ENCODE measurements around the gene KCNJ5. TPM values are rescaled to one million over a fixed set of nuclear protein-coding genes. Genes with fewer than 3 reads are reported as not detected.
"Not testable (repeated sequence)": the region's sequence is repeated elsewhere in the genome, so short reads cannot be mapped to it uniquely, and the experiment has no call there.

Gene KCNJ5
- total and polyA plus RNA-seq, 2 donors = 0.11 to 0.53 TPM

DNA sequence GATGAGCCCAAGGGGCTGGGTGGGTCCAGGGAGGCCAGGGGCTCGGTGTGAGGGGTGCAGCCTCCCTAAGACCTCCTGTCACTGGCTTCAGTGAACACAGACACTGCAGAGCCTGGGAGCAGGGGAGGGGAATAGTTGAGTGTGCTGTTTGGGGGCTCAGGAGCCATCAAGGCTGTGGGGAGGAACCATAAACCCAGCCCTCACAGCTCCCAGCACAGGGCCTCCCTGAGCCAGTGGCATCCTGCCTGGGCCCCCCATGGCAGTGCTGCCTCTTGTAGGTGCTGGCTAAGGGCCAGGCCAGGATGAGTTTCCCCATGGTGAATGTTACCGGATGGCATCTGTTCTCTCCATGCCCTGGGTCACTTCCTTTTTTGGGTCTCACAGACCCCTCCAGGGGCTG, 25.5 kb downstream of the KCNJ5 start:
- Histone ChIP-seq H3K36me3 (ENCODE audit: insufficient read depth) (no peaks in the 10 kb centered on the region), H3K4me1 (ENCODE audit: insufficient read depth) (no peaks in the 10 kb centered on the region), H3K27ac (ENCODE audit: low read depth) (no peak overlapping the region), H3K4me3 (ENCODE audit: low read depth, low read length) (no peak overlapping the region)
- 89% methylated on average over 2 of the region's 2 CpGs for WGBS
- DNase-seq (ENCODE audit: extremely low spot score) = no peak

DNA sequence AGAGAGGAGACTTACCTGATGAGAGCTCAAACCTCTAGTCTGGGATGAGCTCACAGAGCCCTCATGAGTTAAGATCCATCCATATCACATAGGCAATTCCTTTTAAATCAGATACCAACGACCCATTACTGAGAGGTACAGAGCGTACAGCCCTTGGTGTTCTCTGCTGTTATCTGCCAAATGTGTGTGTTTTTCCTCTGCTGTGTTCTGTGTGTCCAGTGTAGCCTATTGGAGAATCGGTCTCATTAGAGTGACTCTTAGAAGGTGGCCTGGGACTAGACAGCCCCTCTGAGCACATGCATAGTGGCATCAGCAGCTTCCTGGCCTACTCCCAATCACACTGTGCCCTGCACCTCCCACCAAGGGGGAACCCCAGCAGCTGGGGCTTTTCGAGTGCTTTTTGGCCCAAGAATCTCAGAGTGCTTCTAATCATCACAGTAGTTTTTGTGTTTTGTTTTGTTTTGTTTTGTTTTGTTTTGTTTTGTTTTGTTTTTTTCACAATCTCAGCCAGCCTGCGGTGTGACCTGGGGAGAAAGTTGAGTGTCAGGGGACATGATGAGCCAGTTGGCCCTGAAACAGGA, 26.1 kb downstream of the KCNJ5 start:
- H3K4me3 ChIP-seq (ENCODE audit: low read depth, low read length) = no peak overlapping the region
- H3K27ac ChIP-seq (ENCODE audit: low read depth) = no peak overlapping the region
- no peaks in the 10 kb centered on the region for H3K36me3 ChIP-seq (ENCODE audit: insufficient read depth)
- DNase-seq (ENCODE audit: extremely low spot score) = no peak
- no peaks in the 10 kb centered on the region for H3K4me1 ChIP-seq (ENCODE audit: insufficient read depth)
- 52% methylated on average over 5 of the region's 5 CpGs for WGBS

DNA sequence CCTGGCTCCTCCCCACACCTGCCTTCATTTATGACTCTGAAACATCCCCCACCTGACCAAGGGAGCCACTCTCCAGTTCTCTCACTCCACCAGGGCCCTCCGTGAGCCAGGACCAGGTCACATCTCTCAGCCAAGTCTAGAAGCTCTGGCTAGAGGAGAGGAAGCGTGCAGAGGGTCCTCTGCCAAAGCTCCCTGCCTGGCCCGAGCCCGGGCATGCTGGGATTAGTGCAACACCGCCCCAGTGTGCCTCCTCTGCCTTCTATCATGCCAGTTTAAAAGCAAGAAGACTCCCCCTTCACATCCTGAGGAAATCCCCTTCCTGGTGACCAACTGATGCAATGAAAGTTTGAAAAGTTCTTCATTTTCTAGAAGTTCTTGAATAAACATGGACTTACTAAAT, 28.1 kb downstream of the KCNJ5 start:
- WGBS = 82% methylated on average over 5 of the region's 5 CpGs
- no peak overlapping the region for H3K27ac ChIP-seq (ENCODE audit: low read depth)
- DNase-seq (ENCODE audit: extremely low spot score) = no peak

DNA sequence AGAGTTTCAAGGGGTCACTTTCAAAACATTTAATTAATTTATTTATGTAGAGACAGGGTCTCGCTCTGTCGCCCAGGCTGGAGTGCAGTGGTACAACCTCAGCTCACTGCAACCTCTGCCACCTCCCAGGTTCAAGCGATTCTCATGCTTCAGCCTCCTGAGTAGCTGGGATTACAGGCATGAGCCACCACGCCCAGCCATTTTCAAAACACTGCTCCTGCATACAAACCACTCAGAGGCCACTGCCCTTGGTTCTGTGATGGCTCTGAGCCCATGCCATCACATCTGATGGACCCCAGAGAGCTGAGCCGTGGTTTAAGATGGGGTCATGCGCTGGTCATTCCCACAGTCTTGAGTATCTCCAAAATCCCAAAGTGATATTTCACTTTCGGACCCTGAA, 28.5 kb downstream of the KCNJ5 start:
- H3K27ac ChIP-seq (ENCODE audit: low read depth); H3K36me3 ChIP-seq (ENCODE audit: insufficient read depth); H3K4me1 ChIP-seq (ENCODE audit: insufficient read depth); H3K4me3 ChIP-seq (ENCODE audit: low read depth, low read length); DNase-seq (ENCODE audit: extremely low spot score): not testable (repeated sequence)
- 78% methylated on average over 7 of the region's 7 CpGs for WGBS

More for the DNA sequence above, 28.1 kb downstream of the KCNJ5 start:
- Histone ChIP-seq H3K4me1 (ENCODE audit: insufficient read depth) (no peaks in the 10 kb centered on the region), H3K36me3 (ENCODE audit: insufficient read depth) (no peaks in the 10 kb centered on the region), H3K4me3 (ENCODE audit: low read depth, low read length) (no peak overlapping the region)

DNA sequence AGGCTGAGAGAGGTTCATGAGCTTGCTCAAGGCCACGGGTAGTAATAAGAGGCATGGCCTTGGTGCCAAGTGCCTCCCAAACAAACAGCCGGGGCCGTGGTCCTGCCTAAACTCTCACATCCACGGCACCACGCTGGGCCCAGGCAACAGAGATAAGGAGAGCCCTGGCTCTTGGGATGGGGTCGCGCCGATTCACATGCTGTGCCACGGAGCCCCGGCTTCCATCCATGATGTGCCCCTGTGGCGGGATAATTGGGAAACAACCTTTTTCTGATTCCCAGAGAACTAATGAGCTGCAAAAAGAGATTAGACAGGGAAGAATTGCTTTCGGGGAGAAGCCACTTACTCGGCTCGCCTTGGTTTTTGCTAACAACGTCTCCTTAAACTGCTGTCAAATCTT, 29.5 kb downstream of the KCNJ5 start:
- no peak for DNase-seq (ENCODE audit: extremely low spot score)
- H3K4me3 ChIP-seq (ENCODE audit: low read depth, low read length) = no peak overlapping the region
- H3K4me1 ChIP-seq (ENCODE audit: insufficient read depth) = no peaks in the 10 kb centered on the region
- H3K36me3 ChIP-seq (ENCODE audit: insufficient read depth) = no peaks in the 10 kb centered on the region
- WGBS = 91% methylated on average over 15 of the region's 15 CpGs
- no peak overlapping the region for H3K27ac ChIP-seq (ENCODE audit: low read depth)

DNA sequence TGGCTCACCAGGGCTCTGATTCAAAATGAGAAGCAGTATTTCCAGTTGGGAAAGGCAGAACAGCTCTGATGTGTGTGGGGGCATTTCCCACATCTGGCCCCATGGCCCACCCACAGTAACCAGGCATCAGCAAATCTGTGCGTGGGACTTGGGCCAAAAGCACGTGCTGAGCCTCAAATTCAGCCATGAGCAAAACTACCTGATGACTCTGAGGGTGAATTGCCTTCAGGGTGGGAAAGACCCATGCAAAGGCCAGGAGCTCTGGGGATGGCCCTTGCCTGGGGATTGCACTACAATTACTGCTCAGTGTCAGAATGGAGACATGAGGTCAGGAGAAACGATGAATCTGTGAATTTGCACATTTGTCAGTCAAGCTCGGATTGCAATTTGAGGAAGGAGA, 30.6 kb downstream of the KCNJ5 start:
- Histone ChIP-seq H3K4me3 (ENCODE audit: low read depth, low read length) (no peak overlapping the region), H3K4me1 (ENCODE audit: insufficient read depth) (no peaks in the 10 kb centered on the region), H3K36me3 (ENCODE audit: insufficient read depth) (no peaks in the 10 kb centered on the region), H3K27ac (ENCODE audit: low read depth) (no peak overlapping the region)
- no peak for DNase-seq (ENCODE audit: extremely low spot score)
- 88% methylated on average over 4 of the region's 4 CpGs for WGBS

DNA sequence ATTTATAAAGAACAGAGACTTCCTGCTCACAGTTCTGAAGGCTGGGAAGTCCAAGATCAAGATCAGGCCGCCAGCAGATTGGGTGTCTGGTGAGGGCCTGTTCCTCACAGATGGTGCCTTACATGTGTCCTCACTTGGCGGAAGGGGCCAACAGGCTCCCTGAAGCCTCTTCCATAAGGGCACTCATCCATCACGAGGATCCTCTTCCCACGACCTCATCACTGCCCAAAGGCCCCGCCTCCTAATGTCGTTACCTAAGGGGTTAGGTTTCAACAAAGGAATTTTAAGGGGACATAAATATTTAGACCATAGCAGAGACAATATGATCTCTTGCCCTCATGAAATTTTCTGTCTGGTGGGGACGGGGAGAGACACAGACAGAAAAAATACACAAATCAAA, 32.9 kb downstream of the KCNJ5 start:
- no peaks in the 10 kb centered on the region for H3K4me1 ChIP-seq (ENCODE audit: insufficient read depth)
- WGBS = 80% methylated on average over 7 of the region's 7 CpGs
- H3K27ac ChIP-seq (ENCODE audit: low read depth) = no peak overlapping the region
- H3K36me3 ChIP-seq (ENCODE audit: insufficient read depth) = no peaks in the 10 kb centered on the region
- DNase-seq (ENCODE audit: extremely low spot score) = no peak
- H3K4me3 ChIP-seq (ENCODE audit: low read depth, low read length) = no peak overlapping the region

DNA sequence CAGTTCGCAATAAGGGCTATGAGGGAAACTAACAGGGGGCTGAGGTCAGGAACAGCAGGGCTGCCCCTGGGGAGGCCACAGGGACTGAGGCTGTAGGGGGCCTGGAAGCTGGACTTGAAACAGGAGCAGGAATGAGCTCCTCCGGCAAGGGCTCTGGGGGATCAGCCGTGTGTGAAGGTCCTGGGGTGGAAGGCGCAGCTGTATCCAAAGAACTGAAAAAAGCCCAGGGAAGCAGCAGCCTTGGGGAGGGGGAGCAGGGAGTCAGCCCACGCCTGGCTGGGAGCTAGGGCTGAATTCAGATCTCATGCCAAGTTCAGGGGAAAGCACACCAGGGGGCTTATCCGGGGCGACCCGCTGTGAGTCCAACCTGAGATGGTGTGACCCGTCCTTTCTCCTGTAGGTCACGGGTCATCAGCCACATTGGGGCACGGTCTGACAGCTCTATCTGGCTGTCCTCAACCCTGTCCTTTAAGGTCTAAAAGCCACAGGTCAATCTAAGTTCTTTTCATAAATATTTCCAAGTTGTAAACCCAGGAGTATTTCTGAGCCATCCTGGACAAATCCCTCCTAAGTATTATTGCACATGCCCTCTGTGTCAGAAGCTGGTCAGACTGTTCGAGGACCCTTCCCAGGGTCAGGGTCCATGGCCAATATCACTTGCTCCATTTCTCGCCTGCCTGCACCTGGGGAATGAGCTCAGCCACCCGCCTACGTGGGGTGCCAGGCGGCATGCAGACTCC, 33.5 kb downstream of the KCNJ5 start:
- Histone ChIP-seq H3K4me1 (ENCODE audit: insufficient read depth) (no peaks in the 10 kb centered on the region), H3K27ac (ENCODE audit: low read depth) (no peak overlapping the region), H3K4me3 (ENCODE audit: low read depth, low read length) (no peak overlapping the region), H3K36me3 (ENCODE audit: insufficient read depth) (no peaks in the 10 kb centered on the region)
- WGBS = 83% methylated on average over 16 of the region's 16 CpGs
- DNase-seq (ENCODE audit: extremely low spot score) = no peak

DNA sequence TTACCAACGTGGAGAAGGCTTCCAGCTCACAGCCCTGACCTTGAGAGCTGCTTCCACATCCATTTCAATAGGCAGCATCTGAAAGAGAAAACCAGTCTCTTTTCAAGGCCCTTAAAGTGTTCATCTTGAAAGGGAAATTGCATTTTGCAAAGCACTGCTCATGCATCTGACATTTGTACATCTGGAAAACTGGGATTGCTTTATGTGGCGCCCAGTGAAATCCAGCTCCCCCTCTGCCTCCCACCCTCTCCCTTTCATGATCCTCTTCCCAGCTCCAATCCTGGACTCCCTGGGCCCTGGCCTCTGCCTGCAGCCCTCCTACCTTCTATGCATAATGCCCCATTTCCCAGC, 34.1 kb downstream of the KCNJ5 start:
- H3K4me1 ChIP-seq (ENCODE audit: insufficient read depth) = no peaks in the 10 kb centered on the region
- no peaks in the 10 kb centered on the region for H3K36me3 ChIP-seq (ENCODE audit: insufficient read depth)
- no peak overlapping the region for H3K27ac ChIP-seq (ENCODE audit: low read depth)
- no peak for DNase-seq (ENCODE audit: extremely low spot score)
- WGBS = 61% methylated on average over 2 of the region's 2 CpGs
- no peak overlapping the region for H3K4me3 ChIP-seq (ENCODE audit: low read depth, low read length)

DNA sequence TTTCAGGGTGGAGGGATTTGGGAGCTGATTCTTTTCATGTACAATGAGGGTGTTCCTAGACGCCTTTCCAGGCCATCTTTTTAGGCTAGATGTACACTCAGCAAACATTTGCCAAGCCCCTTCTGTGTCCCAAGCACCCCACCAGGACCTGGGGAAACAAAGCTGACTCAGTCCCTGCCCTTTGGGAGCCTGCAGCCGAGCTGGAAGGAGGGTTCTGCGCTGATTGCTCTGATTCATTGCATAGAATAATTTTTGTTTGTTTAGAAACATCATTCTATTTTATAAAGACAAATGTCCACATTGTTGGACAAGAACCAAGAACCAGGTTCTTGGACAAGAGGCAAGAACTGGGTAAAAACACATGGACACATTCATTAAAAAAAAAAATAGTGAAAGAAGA, 34.8 kb downstream of the KCNJ5 start:
- WGBS = 72% methylated on average over 3 of the region's 3 CpGs
- no peaks in the 10 kb centered on the region for H3K4me1 ChIP-seq (ENCODE audit: insufficient read depth)
- H3K4me3 ChIP-seq (ENCODE audit: low read depth, low read length) = no peak overlapping the region
- DNase-seq (ENCODE audit: extremely low spot score) = no peak
- no peak overlapping the region for H3K27ac ChIP-seq (ENCODE audit: low read depth)
- no peaks in the 10 kb centered on the region for H3K36me3 ChIP-seq (ENCODE audit: insufficient read depth)

DNA sequence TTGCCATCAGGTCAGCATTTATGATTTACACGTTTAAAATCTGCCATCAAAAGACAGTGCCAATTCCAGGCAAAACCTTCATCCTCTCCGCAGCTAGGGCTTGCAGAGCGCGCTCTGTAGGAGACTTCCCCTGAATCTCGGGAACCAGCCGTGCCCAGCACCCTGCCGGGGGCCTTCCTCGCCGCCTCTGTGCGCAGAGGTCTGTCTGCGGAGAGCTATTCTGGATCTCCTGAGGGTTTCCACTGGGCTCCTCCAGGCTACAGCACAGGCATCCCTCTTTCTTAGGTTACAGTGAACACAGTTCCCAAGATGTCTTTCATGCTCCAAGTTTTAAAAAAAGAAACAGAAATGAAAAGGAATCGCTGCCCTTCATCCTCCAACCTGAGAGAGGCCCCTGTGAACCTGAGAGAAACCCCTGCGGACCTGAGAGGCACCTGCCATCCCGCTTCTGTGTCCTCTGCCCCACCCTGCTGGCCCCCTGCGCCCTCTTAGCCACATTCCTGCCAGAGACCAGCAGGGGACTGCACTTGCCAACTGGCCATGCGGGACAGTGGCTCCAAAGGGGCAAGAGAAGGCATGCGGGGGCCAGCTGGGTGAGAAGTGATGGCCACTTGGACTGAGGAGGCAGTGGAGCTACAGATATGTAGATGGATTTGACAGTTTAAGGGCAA, 35.4 kb downstream of the KCNJ5 start:
- DNase-seq (ENCODE audit: extremely low spot score) = no peak
- 86% methylated on average over 17 of the region's 17 CpGs for WGBS
- Histone ChIP-seq H3K4me3 (ENCODE audit: low read depth, low read length) (no peak overlapping the region), H3K27ac (ENCODE audit: low read depth) (no peak overlapping the region), H3K36me3 (ENCODE audit: insufficient read depth) (no peaks in the 10 kb centered on the region), H3K4me1 (ENCODE audit: insufficient read depth) (no peaks in the 10 kb centered on the region)

DNA sequence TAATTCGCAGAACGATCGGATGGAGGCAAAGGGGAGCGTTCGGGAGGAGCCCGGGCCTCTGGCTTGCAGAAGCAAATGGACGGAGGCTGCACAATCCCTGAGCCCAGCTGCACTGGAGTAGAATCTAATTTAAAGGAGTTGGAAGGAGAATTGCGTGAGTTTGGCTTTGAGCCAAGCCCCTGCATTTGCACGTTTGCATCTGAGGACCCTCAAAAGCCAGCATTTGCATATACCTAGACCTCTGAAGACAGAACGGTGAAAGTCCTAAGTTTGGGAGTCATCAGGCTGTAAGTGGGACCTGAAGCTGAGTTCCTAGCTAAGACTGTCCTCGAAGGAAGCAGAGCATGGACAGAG, 35.9 kb downstream of the KCNJ5 start:
- WGBS = 66% methylated on average over 11 of the region's 11 CpGs
- DNase-seq (ENCODE audit: extremely low spot score) = no peak
- Histone ChIP-seq H3K4me3 (ENCODE audit: low read depth, low read length) (no peak overlapping the region), H3K4me1 (ENCODE audit: insufficient read depth) (no peaks in the 10 kb centered on the region), H3K36me3 (ENCODE audit: insufficient read depth) (no peaks in the 10 kb centered on the region), H3K27ac (ENCODE audit: low read depth) (no peak overlapping the region)

DNA sequence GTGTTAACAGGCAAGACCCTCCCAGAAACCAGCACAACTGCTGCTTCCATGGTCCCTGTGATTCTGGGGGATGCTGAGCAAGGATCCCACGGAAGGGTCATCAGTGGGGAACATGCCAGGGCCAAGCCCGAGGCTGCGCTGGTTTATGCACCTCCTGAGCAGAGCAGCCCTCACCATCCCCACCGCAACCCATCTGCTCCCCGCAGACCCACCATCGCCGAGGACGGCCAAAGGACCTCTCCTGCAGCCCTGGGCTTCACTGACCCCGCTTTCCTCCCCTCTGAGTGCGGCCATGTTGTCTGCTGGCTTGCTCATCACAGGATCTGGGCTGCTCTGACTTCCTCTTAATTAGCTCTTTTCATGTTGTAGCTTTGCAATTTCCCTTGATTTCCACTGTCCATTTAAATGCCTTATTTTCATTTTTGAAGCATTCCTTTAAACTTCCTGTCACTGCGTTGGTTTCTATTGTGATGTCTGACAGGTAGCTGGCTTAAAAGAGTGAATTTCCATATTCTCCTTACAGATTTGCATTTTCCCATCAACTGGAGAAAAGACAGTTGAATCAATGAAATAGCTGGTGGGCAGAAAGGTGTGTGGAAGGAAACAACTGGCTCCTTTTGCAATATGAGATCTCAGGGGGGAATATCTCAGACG, 36.7 kb downstream of the KCNJ5 start:
- Histone ChIP-seq H3K27ac (ENCODE audit: low read depth) (no peak overlapping the region), H3K4me3 (ENCODE audit: low read depth, low read length) (no peak overlapping the region), H3K36me3 (ENCODE audit: insufficient read depth) (no peaks in the 10 kb centered on the region), H3K4me1 (ENCODE audit: insufficient read depth) (no peaks in the 10 kb centered on the region)
- DNase-seq (ENCODE audit: extremely low spot score) = no peak
- 77% methylated on average over 12 of the region's 12 CpGs for WGBS

DNA sequence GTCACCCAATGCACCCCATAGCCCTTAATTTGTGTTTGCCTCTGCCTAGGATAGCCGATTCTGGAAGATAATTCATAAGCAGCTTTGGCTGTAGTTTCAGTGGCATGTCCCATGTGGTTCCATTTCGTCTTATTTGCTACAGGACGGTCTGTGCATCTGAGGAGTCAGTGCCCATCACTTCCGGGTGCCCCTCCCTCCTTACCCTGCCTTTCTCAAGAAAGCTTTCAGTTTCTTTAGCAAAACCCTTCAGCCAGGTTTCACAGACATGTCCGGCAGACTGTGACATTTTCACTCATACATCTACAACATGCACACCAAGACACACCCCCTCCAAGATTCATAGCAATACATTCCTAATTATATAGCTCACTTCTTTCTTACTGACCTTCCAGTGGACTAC, 37.2 kb downstream of the KCNJ5 start:
- Histone ChIP-seq H3K4me1 (ENCODE audit: insufficient read depth) (no peaks in the 10 kb centered on the region), H3K4me3 (ENCODE audit: low read depth, low read length) (no peak overlapping the region), H3K36me3 (ENCODE audit: insufficient read depth) (no peaks in the 10 kb centered on the region), H3K27ac (ENCODE audit: low read depth) (no peak overlapping the region)
- 59% methylated on average over 5 of the region's 5 CpGs for WGBS
- no peak for DNase-seq (ENCODE audit: extremely low spot score)
